Measurements from ENCODE around the gene DPP10.

GRCh38 chr2:114614592-114614991, 172.2 kb downstream of the DPP10 start:
- TF ChIP-seq HMG20B (CRISPR knock-in tag; conservative IDR thresholded peaks at IDR 0.05) (no peak), SIN3A (IDR thresholded peaks at IDR 0.05; ENCODE audit: borderline replicate concordance, low read depth, low read length) (no peak), BCL6 (CRISPR knock-in tag; IDR thresholded peaks at IDR 0.05) (no peak), HNRNPL (IDR thresholded peaks at IDR 0.05; ENCODE audit: low read depth, low read length) (no peak), CENPX (CRISPR knock-in tag; IDR thresholded peaks at IDR 0.05) (no peak), CEBPZ (IDR thresholded peaks at IDR 0.05; ENCODE audit: low read length) (no peak), ZNF121 (CRISPR knock-in tag; IDR thresholded peaks at IDR 0.05) (no peak), ZFP41 (CRISPR knock-in tag; IDR thresholded peaks at IDR 0.05; ENCODE audit: borderline replicate concordance) (no peak), EZH2 (conservative IDR thresholded peaks at IDR 0.05; ENCODE audit: low read depth, low read length) (no peak), POLR2AphosphoS5 (IDR thresholded peaks at IDR 0.05; ENCODE audit: low read depth, low read length) (no peak)
- TF ChIP-seq, protein P1, sequence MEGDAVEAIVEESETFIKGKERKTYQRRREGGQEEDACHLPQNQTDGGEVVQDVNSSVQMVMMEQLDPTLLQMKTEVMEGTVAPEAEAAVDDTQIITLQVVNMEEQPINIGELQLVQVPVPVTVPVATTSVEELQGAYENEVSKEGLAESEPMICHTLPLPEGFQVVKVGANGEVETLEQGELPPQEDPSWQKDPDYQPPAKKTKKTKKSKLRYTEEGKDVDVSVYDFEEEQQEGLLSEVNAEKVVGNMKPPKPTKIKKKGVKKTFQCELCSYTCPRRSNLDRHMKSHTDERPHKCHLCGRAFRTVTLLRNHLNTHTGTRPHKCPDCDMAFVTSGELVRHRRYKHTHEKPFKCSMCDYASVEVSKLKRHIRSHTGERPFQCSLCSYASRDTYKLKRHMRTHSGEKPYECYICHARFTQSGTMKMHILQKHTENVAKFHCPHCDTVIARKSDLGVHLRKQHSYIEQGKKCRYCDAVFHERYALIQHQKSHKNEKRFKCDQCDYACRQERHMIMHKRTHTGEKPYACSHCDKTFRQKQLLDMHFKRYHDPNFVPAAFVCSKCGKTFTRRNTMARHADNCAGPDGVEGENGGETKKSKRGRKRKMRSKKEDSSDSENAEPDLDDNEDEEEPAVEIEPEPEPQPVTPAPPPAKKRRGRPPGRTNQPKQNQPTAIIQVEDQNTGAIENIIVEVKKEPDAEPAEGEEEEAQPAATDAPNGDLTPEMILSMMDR (CRISPR knock-in tag; IDR thresholded peaks at IDR 0.05), result no peak
- TF ChIP-seq, protein P2, sequence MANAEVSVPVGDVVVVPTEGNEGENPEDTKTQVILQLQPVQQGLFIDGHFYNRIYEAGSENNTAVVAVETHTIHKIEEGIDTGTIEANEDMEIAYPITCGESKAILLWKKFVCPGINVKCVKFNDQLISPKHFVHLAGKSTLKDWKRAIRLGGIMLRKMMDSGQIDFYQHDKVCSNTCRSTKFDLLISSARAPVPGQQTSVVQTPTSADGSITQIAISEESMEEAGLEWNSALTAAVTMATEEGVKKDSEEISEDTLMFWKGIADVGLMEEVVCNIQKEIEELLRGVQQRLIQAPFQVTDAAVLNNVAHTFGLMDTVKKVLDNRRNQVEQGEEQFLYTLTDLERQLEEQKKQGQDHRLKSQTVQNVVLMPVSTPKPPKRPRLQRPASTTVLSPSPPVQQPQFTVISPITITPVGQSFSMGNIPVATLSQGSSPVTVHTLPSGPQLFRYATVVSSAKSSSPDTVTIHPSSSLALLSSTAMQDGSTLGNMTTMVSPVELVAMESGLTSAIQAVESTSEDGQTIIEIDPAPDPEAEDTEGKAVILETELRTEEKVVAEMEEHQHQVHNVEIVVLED (CRISPR knock-in tag; IDR thresholded peaks at IDR 0.05; ENCODE audit: borderline replicate concordance), result no peak

All from HepG2 (cell line).